Cardiac fibroblast (primary cell): ENCODE results near the gene HDGFL3.
"Not testable (repeated sequence)": the region's sequence is repeated elsewhere in the genome, so short reads cannot be mapped to it uniquely, and the experiment has no call there.

Source experiments
- DNase-seq, 2 donors: peaks; one replicate each; pipeline versions ENCODE4 v3.0.0 to v3.0.0-alpha.2; 2010; ENCODE audit warnings: low read depth in 2 of 2
- H3K4me3 ChIP-seq, 2 donors: replicated peaks in 1 of 2; 1 replicate in 1 of 2; 2 replicates in 1 of 2; pipeline ENCODE4 v1.5.1; 2011; ENCODE audit warnings: low read depth in 2 of 2, low read length in 2 of 2, mild to moderate bottlenecking in 2 of 2, moderate library complexity in 1 of 2
- CTCF ChIP-seq: IDR thresholded peaks from one replicate; pipeline ENCODE4 v1.5.1; 2011; ENCODE audit warnings: low read depth, mild to moderate bottlenecking, low read length, inconsistent platforms

The HDGFL3 gene

GRCh38 chr15:83100097-83100646 lies 107.5 kb downstream of the HDGFL3 start:
- DNase-seq: no peak
- no peak overlapping the region for H3K4me3 ChIP-seq

GRCh38 chr15:83099290-83099689 lies 108.3 kb downstream of the HDGFL3 start:
- DNase-seq: no peak
- H3K4me3 ChIP-seq: no peak overlapping the region
- no peak for TF ChIP-seq CTCF

More at GRCh38 chr15:83100097-83100646, 107.5 kb downstream of the HDGFL3 start:
- TF ChIP-seq CTCF: no peak

GRCh38 chr15:83098079-83098478 lies 109.5 kb downstream of the HDGFL3 start:
- no peak for DNase-seq
- H3K4me3 ChIP-seq: no peak overlapping the region
- TF ChIP-seq CTCF: no peak

DNA sequence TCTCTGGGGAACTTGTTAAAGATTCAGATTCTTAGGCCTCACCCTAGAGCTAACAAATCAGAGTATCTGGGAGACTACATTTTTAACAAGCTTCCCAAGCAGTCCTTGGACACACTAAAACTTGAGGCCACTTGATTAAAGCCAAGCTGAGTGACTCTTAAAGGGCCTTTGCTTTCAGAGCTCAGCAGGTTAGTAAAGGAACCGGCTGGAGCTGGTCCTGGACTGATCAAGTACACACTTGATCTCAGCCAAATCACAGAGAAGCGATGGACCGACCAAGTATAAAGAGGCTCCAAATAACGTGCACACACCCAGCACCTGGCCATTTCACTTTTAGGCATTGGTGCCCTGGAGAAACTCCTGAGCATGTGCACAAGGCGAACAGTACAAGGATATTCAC lies 113.0 kb downstream of the HDGFL3 start:
- H3K4me3 ChIP-seq: no peak overlapping the region
- no peak for TF ChIP-seq CTCF
- no peak for DNase-seq

DNA sequence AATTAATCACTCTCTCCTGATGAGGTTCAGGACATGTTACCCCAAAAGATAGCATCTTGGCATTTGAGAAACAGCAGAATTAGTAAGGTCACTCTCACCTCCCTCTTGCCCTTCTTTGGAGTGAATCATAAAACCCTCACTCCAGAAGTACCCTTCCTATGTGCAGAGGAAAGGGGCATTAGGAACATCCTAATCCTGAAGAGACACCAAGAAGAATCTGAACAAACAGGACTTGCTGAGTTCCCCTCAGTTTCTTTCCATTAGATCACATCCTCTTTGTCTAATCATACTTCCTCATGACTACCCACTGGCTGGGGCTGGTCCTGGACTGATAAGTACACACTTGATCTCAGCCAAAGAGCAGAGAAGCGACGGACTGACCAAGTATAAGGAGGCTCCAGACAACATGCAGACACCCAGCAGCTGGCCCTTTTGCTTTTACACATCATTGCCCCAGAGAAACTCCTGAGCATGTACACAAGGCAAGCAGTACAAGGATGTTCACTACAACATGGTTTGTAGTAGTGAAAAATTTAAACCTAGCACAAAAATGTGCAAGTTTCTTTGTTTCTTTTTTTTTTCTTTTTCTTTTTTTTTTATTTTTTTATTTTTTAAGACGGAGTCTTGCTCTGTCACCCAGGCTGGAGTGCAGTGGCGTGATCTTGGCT lies 115.2 kb downstream of the HDGFL3 start:
- TF ChIP-seq CTCF: no peak
- peak; percentile 73 to 81 for DNase-seq
- no peak overlapping the region for H3K4me3 ChIP-seq

DNA sequence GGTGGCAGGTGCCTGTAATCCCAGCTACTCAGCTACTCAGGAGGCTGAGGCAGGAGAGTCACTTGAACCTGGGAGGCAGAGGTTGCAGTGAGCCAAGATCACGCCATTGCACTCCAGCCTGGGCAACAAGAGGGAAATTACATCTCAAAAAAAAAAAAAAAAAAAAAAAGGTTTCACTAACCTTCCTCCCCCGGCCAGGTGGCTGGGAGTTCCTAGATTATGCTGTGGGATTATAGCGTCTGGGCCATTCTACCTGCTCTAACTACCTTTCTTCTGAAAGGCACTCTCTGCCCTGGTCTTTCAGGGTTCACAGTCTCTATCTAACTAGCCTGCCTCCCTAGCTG lies 115.7 kb downstream of the HDGFL3 start:
- H3K4me3 ChIP-seq, DNase-seq: not testable (repeated sequence)

DNA sequence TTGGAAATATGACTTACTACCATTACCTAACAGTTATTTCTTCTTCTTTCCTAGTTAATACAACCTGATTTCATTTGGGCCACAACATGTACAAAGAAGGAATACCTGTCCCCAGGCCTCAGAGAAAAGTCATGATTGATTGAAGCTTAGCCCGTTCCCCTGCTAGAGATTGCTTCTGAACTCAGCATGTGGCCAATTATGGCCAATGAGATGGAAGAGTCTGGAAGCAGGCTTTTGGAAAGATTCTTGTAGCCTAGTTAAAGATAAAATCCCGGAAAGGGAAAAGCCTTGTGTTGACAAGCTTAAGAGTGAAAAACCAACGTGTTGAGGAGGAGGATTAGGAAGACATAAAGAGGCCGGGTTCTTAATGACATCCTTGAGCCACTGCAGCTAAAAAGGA lies 117.2 kb downstream of the HDGFL3 start:
- no peak overlapping the region for H3K4me3 ChIP-seq
- DNase-seq: no peak
- no peak for TF ChIP-seq CTCF
